GM19099 (cell line): Measurements from ENCODE around the gene XPR1.

ENCODE experiments used
- POLR2A ChIP-seq: IDR thresholded peaks from 3 replicates; pipeline ENCODE4 v1.6.1; 2011; ENCODE audit warnings: low read depth; ENCODE audit not compliant: insufficient read length; ENCODE audit errors: extremely low read depth

XPR1 gene

GRCh38 chr1:180927841-180928240, 296.0 kb downstream of the XPR1 start:
- no peak for TF ChIP-seq POLR2A

DNA sequence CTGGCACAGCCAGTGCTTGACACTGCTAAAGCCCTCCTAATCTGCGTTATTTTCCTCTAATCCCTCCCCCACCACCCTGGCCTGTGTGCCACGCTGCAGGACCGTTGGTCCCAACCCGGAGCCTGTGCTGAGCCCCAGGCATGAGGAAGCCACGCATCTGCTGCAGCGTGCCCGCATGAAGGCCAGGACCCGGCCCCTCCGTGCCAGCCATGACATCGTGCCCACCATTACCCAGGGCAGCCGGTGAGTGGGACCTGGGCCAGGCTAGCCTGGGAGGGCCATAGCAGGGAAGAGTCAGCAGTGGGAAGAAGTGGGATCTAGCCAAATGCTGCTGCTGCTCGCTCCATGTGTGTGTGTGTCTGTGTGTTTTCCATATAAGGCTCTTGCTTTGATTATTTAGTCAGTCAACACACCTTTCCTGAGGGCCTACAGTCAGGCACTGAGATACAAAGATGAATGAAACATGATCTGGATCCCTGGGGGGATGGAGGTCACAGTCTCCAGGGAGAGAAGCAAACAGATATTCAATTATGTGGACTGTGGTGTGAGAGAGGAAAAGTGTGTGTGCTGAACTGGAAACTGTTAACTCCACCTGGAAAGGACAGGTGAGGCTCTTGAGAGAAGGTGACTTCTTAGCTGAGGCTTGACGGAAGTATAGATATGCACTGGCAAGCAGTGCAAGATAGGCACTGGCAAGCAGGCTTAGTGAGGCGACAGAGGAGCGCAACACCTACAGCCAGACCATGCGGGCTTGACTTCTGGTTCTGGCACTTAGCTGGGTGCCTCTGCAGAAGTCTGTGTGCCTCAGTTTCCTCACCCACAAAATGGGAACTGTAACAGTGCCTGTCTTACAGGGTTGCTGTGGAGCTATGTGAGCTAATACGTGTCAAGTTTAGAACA, 296.8 kb downstream of the XPR1 start:
- TF ChIP-seq POLR2A, result no peak

- TF ChIP-seq POLR2A, result no peak
Measured at GRCh38 chr1:180929389-180929788, 297.6 kb downstream of the XPR1 start.

GRCh38 chr1:180930687-180931086, 298.9 kb downstream of the XPR1 start:
- TF ChIP-seq POLR2A, result no peak

DNA sequence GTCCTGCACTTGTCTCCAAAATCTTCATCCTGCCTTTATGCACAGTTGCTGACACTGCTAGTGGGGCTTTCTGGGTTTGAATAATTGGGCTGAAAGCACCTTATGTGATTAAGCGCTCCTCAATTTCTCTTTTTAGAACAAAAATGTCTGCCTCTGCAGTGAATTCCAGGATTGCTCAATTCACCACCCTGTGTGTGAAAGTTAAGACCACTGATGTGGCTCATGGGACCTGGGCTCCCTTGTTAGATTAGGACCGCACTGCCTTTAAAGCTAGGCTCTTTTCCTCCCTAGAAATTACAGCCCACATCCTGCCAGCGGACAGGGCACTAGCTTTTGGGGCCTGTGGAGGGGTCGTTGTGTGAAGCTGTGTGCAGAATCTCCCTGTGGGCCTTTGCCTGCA, 299.7 kb downstream of the XPR1 start:
- TF ChIP-seq POLR2A, result no peak

- no peak for TF ChIP-seq POLR2A
Measured at GRCh38 chr1:180932378-180932777, 300.6 kb downstream of the XPR1 start.

DNA sequence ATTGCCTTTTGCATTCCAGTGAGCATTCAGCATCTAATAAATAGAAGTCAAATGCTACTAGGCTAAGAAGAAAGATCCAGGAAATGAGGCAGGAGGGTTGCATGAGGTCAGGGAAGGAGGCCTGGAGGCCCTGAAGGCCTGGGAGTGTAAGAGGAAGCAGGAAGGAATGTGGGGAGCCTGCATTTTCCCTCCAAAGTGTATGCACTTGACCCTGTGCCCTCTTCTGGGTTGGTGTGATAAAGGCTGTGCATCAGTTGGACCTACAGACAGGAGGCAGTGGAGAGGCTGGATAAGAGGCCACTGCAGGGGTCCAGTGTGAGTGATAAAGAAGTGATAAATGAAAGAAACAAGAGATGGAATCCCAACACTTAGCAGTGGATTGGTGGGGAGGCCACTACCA, 301.3 kb downstream of the XPR1 start:
- TF ChIP-seq POLR2A, result no peak

- TF ChIP-seq POLR2A, result no peak
Measured at GRCh38 chr1:180934563-180934962, 302.7 kb downstream of the XPR1 start.

DNA sequence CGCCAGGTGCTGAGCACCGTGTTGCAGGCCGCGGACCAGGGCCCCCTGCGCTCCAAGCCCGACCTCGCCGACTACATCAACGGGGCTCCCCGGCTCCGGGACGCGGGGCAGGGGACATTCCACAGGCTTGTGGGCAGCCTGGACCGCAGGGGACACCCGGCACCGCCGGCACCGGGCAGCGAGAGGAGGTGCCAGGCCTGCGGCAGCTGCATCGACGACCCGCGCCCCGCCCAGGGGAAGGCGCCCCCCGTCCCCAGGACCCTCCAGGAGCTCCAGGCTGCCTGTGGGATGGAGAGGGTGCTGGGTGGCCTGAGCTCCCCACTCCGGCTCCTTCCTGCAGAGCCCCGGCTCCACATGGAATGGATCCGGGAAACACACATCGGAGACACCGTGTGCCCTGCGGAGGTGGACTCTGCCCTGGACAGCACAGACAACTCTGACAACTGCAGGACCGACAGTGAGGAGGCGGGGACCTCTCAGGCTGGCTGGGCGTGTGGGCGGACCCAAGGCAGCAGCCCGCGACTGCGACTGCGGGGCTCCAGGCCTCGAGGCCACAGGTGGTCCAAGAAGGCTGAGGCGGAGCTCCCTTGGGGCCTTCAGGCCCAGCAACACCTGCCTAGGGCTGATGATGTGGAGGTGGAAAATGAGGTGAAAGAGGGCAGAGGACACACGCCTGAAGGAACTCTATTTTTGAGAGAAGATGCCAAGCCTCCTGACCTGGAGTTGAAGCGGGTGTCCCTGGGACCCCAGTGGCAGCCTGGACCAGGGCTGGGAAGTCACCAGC, 303.7 kb downstream of the XPR1 start:
- no peak for TF ChIP-seq POLR2A

DNA sequence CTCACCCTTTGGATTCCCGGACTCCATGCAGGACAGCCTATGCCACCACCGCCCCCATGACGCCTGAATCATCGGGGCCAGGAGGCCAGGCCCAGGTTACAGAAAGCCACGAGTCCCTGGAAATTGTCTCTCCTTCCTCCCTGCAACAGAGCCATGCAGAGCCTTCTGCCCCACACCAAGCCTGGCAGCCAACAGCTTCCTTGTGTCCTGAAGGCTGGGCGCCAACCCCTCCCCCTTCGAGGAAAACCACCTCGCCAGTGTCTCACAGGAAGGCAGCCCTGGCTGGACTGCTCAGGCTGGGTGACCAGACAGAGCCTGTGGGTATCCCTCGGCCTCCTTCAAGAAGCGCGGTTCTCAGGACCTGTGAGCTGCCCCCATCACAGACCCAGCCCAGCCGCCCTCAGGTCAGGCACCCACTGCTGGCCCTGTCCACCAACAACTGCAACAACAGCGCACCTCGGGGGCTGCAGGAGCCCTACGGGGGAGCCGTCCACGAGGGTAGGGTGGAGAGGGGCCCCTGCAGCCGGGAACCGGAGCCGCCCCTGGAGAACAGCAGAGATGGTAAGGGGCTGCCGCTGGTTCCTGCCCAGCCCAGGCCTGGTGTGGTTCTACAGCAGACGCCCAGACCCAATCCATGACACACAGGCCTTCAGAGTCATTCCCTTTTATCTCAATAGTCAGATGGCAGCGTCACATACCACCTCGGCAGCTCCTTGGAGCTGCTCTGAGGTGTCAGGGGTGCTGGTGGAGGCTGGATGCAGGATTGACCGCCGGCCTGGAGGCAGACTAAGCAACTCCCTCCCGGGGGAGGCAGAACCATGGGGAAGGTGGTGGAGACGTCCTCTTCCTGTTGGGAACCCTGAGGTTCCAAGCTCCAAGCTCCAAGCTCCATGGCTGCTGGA, 304.5 kb downstream of the XPR1 start:
- no peak for TF ChIP-seq POLR2A

- no peak for TF ChIP-seq POLR2A
Measured at GRCh38 chr1:180937012-180937372, 305.2 kb downstream of the XPR1 start.

- no peak for TF ChIP-seq POLR2A
Measured at GRCh38 chr1:180937624-180938225, 305.9 kb downstream of the XPR1 start.

GRCh38 chr1:180939073-180939710, 307.4 kb downstream of the XPR1 start:
- no peak for TF ChIP-seq POLR2A

DNA sequence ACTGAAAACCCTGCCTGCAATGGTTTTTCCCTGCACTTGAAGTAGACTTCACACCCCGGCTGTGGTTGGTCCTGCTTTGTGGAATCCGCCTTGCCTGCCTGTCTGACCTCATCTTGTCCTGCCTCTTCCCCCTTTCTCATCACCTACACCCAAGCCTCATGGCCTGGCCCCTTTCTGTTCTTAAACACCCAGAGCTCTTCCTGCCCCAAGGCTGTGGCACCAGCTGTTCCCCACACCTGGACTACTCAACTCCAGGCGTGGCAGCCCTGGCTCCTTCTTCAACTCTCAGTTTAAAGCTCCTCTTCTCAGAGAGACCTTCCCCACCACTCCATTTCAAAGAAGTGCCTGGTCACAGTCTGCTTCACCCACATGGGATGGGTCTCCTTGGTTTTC, 307.9 kb downstream of the XPR1 start:
- TF ChIP-seq POLR2A, result no peak
